ENCODE data around the gene SAFB.

Gene SAFB

GRCh38 chr19:5703819-5704818, 81.2 kb downstream of the SAFB start:
- no peak for DNase-seq

GRCh38 chr19:5705552-5705951, 82.7 kb downstream of the SAFB start:
- DNase-seq: no peak

- DNase-seq: no peak
Observed at GRCh38 chr19:5706876-5707573, 84.1 kb downstream of the SAFB start.

- DNase-seq: no peak
Observed at GRCh38 chr19:5707576-5708575, 85.0 kb downstream of the SAFB start.

- no peak for DNase-seq
Observed at GRCh38 chr19:5711025-5711424, 88.1 kb downstream of the SAFB start.

- DNase-seq: no peak
Observed at GRCh38 chr19:5711713-5712161, 88.9 kb downstream of the SAFB start.

- no peak for DNase-seq
Observed at GRCh38 chr19:5713228-5713627, 90.3 kb downstream of the SAFB start.

GRCh38 chr19:5714816-5715215, 91.9 kb downstream of the SAFB start:
- DNase-seq: no peak

- no peak for DNase-seq
Observed at GRCh38 chr19:5717215-5717935, 94.5 kb downstream of the SAFB start.
